GM19099 (cell line): ENCODE data around the gene KLF13.

Experiments
- POLR2A ChIP-seq: IDR thresholded peaks from 3 replicates; pipeline ENCODE4 v1.6.1; 2011; ENCODE audit warnings: low read depth; ENCODE audit not compliant: insufficient read length; ENCODE audit errors: extremely low read depth

The KLF13 gene

DNA sequence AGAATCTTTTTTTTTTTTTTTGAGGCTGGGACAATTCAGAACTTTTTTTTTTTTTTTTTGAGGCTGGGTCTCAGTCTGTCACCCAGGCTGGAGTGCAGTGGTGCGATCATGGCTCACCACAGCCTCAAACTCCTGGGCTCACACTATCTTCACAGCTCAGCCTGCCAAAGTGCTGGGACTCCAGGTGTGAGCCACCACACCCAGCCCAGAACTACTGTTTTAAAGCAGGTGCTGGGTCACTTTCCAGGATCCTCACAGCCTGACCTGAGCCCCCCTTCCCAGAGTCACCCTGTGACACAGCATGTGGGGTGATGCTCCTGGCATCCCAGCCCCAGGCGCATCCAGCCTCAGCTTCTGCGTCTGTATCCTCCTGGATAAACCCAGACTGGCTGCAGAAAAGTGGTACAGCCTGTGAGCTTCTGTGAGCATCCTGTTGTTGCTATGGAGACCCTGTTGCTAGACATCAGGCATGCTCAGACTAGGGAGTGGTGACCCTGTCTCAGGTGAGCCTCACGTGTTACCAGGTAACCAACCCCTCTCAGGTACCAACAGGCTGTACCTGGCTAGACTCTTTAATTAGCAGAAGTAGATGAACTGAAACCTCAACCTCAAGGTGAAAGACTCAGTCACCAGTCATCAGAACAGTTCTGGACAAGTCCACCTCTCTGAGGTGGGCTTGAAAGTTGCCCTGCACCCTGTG, 15.0 kb downstream of the KLF13 start:
- no peak for TF ChIP-seq POLR2A

GRCh38 chr15:31342381-31342780, 15.7 kb downstream of the KLF13 start:
- no peak for TF ChIP-seq POLR2A

DNA sequence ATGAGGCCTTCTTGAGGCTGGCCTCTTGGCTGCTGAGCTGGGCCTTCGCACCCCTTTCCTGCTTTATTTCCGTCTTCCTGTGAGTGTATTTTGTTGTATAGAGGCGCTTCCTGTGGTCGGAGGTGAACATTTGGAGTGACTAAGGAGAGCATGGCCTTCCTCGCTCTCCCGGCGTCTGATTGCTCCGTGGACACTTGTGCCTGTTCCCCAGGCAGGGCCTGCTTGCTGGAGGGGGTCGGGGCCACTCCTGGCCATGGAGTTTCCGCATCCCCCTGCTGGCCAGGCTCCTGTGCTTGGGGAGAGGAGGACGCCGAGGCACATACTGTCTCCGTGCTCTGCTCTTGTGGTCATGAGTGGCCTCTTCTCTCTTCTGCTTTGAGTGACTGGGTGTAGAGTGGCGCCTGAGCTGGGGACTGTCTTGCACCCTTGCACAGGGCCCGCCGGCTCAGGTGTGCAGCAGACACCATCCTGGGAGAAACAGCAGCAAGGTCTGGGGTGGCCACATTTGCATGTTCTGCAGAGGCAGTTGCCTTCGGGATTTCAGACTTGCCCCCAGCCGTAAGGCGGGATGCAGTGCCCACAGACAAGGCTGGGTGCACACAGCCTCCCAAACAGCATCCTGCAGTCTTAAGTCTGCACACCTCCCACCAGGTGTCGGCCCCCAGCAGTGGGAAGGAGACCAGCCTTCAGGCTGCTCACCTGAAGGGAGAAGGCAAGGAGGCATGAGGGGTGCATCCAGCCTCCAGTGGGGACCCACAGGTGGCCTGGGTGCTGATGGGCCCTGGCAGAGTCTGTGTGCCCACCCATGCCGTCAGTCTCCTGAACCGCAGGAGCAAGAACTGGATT, 16.4 kb downstream of the KLF13 start:
- no peak for TF ChIP-seq POLR2A

DNA sequence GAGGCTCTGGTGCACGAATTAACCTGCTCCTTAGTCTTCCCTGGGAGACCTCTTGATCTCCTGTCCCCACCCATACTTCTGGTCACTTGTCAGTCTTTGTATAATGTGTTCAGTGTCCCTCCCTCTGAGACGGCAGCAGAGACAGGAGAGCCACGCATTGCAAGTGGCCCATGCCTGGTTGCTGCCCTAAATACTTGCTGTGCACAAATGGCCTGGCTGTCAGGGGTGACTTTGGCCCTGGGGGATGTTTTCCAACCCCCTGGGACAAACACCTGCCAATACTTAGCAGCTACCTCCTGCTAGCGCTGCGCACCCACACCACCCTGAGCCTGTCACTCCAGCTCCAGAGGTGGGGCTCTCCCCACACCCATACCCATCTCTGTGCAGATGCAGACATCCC, 17.2 kb downstream of the KLF13 start:
- no peak for TF ChIP-seq POLR2A

DNA sequence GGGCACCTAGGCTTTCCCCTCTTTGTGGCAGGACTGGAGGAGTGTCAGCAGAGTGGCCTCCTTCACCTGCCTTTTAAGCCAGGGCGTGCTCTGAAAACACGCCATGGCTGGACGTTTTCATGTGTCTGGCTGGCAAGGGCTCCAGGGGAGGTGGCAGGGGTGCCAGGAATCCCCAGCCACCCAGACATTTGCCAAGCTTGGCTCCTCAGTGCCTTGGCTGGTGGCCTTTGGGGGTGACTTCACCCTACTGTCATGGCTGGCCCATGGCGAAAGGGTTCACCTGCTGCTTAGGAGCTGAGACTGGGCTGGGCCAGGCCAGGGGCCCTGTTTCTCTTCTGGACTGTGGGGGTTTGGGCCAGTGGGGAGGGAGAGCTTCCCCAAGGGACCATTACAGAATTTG, 17.6 kb downstream of the KLF13 start:
- TF ChIP-seq POLR2A: no peak

GRCh38 chr15:31344823-31345605, 18.4 kb downstream of the KLF13 start:
- peak; percentile 68 for TF ChIP-seq POLR2A

GRCh38 chr15:31345606-31346366, 19.2 kb downstream of the KLF13 start:
- TF ChIP-seq POLR2A: no peak

- peak; percentile 51 for TF ChIP-seq POLR2A
These were observed 19.9 kb downstream of the KLF13 start for GRCh38 chr15:31346367-31347066.

DNA sequence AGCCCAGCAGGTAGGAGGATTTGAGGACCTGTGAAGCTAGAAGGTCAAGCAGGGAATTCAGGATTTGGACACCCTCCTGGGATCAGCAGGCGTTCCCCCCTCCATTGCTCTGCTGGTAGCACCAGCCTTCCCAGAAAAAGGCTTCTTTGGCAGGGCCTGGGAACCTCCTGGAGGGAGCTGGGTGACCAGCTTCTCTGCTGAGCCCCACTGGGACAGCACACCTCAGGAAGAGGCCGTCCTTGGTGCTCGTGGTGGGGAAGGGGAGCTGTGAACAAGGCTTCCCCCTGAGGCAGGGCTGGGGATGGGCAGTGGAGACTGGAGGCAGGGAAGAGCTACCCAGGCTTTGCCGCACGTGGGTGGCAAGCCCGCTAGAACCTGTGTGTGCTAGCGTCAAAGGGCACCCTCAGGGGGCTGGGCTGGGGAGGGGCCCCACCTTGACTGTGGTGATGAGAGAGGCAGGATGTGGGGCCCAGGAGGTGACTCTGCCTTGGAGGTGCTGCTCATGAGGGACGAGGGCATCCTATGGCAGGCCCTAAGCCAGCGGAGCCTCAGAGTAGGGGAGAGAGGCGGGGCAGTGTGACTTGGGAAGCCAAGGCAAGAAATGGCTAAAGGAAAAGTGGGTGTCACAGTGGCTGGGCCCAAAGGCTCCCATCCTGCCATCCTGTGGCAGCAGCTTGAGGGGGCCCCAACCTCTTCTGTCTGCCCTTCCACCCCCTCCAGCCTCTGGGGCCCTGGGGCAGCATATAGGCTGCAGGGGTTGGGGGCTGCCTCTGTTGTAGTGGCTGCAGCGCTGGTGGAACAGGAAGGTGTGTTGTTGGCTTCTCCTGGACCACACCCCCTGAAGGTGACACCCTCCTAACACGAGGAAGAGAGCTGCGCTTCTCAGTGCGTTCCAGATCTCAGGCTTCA, 20.7 kb downstream of the KLF13 start:
- TF ChIP-seq POLR2A: no peak

- no peak for TF ChIP-seq POLR2A
These were observed 21.6 kb downstream of the KLF13 start for GRCh38 chr15:31347981-31348803.

DNA sequence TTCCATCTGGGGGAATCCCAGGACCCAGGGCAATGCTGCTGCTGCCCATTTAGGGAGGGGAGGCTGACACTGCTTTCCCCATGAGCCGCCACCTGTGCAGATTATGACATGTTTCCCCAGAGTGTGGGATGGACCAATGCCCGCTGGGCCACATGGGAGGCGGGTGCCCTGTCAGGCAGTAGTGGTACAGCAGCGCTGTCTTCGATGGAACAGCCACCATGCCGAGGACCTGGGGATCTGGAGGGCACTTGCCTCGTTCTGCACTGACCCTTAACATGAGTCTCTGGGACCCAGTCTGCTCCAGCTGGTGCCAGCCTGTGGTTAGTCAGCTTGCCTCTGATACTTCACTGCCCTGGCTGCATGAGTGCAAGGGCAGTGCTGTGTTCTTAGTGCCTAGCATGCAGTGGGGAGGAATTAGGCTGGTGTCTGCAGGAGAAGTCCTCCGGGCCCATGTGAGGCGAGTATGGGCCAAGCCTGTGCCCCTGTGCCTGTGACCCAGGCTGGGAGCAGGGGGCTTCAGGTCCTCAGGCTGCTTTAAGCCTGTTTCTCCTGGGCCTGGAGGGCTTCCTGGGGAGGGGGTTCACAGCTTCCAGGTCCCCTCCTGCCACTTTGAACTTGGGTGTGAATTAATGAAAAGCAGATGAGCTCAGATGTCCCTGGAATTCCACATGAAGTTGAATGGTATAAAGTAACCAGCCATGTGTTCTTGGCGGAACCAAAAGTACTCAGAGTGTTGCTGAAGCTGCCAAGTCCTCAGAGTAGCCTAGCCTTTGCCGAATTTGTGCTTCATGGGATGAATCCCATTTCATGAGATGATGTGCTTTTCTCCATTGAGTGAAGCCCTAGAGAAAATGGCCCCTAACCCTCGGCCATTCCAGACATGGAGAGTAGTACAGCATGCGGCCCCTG, 22.9 kb downstream of the KLF13 start:
- TF ChIP-seq POLR2A: no peak
